Colonic mucosa (tissue), 4 donors: ENCODE results near the gene CA5B. TPM values are rescaled to one million over a fixed set of nuclear protein-coding genes. Genes with fewer than 3 reads are reported as not detected.

Experiments used
- DNase-seq: peaks from one replicate; pipeline ENCODE4 v3.0.0-alpha.2; 2020
- H3K27ac ChIP-seq: fragments of 200-600 bp; one replicate; pipeline ENCODE4 v1.8.0; 2021
- H3K27me3 ChIP-seq: fragments of 200-600 bp; one replicate; pipeline ENCODE4 v1.8.0; 2021
- H3K36me3 ChIP-seq: fragments of 200-600 bp; one replicate; pipeline ENCODE4 v1.8.0; 2021
- H3K4me1 ChIP-seq: fragments of 200-600 bp; one replicate; pipeline ENCODE4 v1.8.0; 2021; ENCODE audit warnings: mild to moderate bottlenecking
- H3K4me3 ChIP-seq: fragments of 200-600 bp; one replicate; pipeline ENCODE4 v1.8.0; 2021
- H3K9ac ChIP-seq, 2 donors: one replicate each; pipeline ENCODE4 v1.7.0; 2013; ENCODE audit warnings: control low read depth in 2 of 2, low read depth in 2 of 2, low read length in 2 of 2
- H3K9me3 ChIP-seq: fragments of 200-600 bp; one replicate; pipeline ENCODE4 v1.8.0; 2021
- CTCF ChIP-seq: fragments of 200-600 bp; IDR thresholded peaks from one replicate; pipeline ENCODE4 v1.8.0; 2022; ENCODE audit warnings: antibody characterized with exemption, mild to moderate bottlenecking
- intact Hi-C: fragments of 100-400 bp; cut with DNase I; formaldehyde crosslinking; loops from one replicate; pipeline ENCODE4 v1.14.1; 2022
- total RNA-seq, 2 donors: library from RNA; stranded (reverse); fragmentation: NEBNext Ultra II Directional in 1 of 2; extraction: Animal tissue kit (Norgen Biotek cat#: 25700) in 1 of 2; gene quantifications; one replicate each; pipeline ENCODE4 v1.2.1, GENCODE V29; 2021
- donor health status: healthy.
- donor health status: DM: no; HTN: no; CAD: no.
- donor health status: DM: no; HTN: no; CAD: no.

Gene CA5B
- total RNA-seq, 2 donors from 2014 or later: 5.2 to 5.7 TPM

- H3K4me1 ChIP-seq: no peaks in the 10 kb centered on the region
- DNase-seq: no peak
- H3K36me3 ChIP-seq: peaks cover 4% of the 10 kb centered on the region
- H3K9ac ChIP-seq: no peak overlapping the region
- no peak overlapping the region for H3K4me3 ChIP-seq
- intact Hi-C loops: no loop called here
- TF ChIP-seq CTCF: no peak
- H3K27me3 ChIP-seq: no peaks in the 10 kb centered on the region
- no peak overlapping the region for H3K27ac ChIP-seq
- H3K9me3 ChIP-seq: no peaks in the 10 kb centered on the region
Measured at GRCh38 chrX:15804563-15804962, 66.5 kb downstream of the CA5B start.

- Histone ChIP-seq H3K9ac (no peak overlapping the region), H3K4me3 (no peak overlapping the region), H3K4me1 (no peaks in the 10 kb centered on the region), H3K27ac (no peak overlapping the region), H3K27me3 (no peaks in the 10 kb centered on the region), H3K9me3 (no peaks in the 10 kb centered on the region), H3K36me3 (peaks cover 10% of the 10 kb centered on the region)
- TF ChIP-seq CTCF: no peak
- no peak for DNase-seq
- intact Hi-C loops: no loop called here
Measured at GRCh38 chrX:15808254-15808653, 70.2 kb downstream of the CA5B start.

- Histone ChIP-seq H3K9me3 (no peaks in the 10 kb centered on the region), H3K4me1 (no peaks in the 10 kb centered on the region), H3K36me3 (peaks cover 10% of the 10 kb centered on the region), H3K27me3 (no peaks in the 10 kb centered on the region), H3K4me3 (no peak overlapping the region), H3K9ac (no peak overlapping the region), H3K27ac (no peak overlapping the region)
- TF ChIP-seq CTCF: no peak
- intact Hi-C loops: no loop called here
- no peak for DNase-seq
Measured at GRCh38 chrX:15812192-15812938, 74.3 kb downstream of the CA5B start.

- intact Hi-C loops: no loop called here
- H3K36me3 ChIP-seq: peaks cover 10% of the 10 kb centered on the region
- no peak for DNase-seq
- no peak overlapping the region for H3K4me3 ChIP-seq
- H3K4me1 ChIP-seq: no peaks in the 10 kb centered on the region
- H3K27me3 ChIP-seq: no peaks in the 10 kb centered on the region
- no peaks in the 10 kb centered on the region for H3K9me3 ChIP-seq
- TF ChIP-seq CTCF: no peak
- no peak overlapping the region for H3K27ac ChIP-seq
- no peak overlapping the region for H3K9ac ChIP-seq
Measured at GRCh38 chrX:15813416-15813815, 75.3 kb downstream of the CA5B start.

GRCh38 chrX:15814771-15815365, 76.8 kb downstream of the CA5B start:
- intact Hi-C loops: no loop called here
- no peaks in the 10 kb centered on the region for H3K9me3 ChIP-seq
- no peaks in the 10 kb centered on the region for H3K4me1 ChIP-seq
- DNase-seq: no peak
- H3K36me3 ChIP-seq: peaks cover 4% of the 10 kb centered on the region
- H3K27me3 ChIP-seq: no peaks in the 10 kb centered on the region
- no peak for TF ChIP-seq CTCF
- H3K4me3 ChIP-seq: no peak overlapping the region
- H3K9ac ChIP-seq: no peak overlapping the region
- no peak overlapping the region for H3K27ac ChIP-seq
